GM10266 (cell line): ENCODE data around the gene MYO15B.

Experiments
- DNase-seq: peaks from one replicate; pipeline ENCODE4 v3.0.0; 2012; ENCODE audit errors: extremely low spot score
- TF ChIP-seq, protein P1 (sequence below): IDR thresholded peaks from 2 replicates; pipeline ENCODE4 v1.5.1; 2012; ENCODE audit warnings: mild to moderate bottlenecking, low read depth; ENCODE audit not compliant: control insufficient read depth, insufficient read depth; ENCODE audit errors: missing control alignments

MYO15B gene

DNA sequence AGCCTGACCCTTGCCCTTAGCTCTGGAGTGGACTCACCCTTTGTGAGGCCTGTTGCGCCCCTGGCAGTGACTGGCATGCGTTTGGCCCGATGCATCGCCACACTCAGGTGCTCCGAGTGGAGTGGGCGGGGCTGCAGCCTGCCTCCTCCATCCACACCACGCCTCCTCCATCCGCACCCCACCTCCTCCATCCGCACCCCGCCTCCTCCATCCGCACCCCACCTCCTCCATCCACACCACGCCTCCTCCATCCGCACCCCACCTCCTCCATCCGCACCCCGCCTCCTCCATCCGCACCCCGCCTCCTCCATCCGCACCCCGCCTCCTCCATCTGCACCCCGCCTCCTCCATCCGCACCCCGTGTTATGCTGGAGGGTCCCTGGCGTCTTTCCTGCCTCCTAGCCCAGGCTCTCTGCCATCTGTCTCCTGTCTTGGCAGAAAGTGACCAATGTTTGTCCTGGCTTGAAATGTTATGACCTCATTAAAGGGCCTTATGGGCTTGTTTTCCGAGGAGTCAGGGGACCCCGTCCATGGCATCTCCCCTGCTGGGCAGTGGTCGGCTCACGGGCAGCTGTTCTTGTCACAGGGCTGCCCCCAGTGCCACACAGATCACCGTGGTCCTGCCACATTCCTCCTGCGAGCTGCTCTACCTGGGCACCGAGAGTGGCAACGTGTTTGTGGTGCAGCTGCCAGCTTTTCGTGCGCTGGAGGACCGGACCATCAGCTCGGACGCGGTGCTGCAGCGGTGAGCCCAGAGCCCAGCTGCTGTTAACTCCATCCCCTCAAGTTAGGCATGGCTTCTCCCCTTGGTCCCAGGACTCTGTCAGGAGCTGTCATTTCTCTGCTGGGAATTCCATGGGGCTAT, 28.7 kb upstream of the MYO15B start:
- DNase-seq, result no peak
- TF ChIP-seq, protein P1, sequence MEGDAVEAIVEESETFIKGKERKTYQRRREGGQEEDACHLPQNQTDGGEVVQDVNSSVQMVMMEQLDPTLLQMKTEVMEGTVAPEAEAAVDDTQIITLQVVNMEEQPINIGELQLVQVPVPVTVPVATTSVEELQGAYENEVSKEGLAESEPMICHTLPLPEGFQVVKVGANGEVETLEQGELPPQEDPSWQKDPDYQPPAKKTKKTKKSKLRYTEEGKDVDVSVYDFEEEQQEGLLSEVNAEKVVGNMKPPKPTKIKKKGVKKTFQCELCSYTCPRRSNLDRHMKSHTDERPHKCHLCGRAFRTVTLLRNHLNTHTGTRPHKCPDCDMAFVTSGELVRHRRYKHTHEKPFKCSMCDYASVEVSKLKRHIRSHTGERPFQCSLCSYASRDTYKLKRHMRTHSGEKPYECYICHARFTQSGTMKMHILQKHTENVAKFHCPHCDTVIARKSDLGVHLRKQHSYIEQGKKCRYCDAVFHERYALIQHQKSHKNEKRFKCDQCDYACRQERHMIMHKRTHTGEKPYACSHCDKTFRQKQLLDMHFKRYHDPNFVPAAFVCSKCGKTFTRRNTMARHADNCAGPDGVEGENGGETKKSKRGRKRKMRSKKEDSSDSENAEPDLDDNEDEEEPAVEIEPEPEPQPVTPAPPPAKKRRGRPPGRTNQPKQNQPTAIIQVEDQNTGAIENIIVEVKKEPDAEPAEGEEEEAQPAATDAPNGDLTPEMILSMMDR, result no peak

DNA sequence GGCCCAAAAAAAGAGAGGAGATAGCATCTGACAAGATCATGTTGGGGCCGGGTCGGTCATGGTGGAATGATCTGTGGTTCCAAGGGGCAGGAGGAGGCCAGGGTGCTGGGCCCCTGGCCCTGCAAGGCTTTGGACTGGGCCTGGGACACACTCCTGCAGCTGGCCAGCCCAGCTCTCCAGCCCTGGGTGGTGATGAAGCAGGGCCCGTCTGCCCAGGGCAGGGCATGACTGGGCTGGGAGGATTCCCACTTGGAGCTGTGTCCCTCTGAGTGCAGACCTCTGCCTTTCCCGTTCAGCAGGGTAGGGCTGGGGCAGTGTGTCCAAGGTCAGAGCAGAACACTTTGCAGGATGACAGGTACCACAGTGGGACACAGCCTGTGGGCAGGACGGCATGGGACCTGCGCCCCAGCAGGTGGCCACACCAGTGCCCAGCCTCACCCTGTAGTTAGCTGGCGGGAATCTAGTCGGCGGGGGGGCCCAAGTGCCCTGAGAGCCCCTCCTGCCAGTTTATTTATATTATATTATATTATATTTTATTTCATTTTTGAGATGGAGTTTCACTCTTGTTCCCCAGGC, 27.6 kb upstream of the MYO15B start:
- DNase-seq, result no peak
- TF ChIP-seq, protein P1, result no peak

DNA sequence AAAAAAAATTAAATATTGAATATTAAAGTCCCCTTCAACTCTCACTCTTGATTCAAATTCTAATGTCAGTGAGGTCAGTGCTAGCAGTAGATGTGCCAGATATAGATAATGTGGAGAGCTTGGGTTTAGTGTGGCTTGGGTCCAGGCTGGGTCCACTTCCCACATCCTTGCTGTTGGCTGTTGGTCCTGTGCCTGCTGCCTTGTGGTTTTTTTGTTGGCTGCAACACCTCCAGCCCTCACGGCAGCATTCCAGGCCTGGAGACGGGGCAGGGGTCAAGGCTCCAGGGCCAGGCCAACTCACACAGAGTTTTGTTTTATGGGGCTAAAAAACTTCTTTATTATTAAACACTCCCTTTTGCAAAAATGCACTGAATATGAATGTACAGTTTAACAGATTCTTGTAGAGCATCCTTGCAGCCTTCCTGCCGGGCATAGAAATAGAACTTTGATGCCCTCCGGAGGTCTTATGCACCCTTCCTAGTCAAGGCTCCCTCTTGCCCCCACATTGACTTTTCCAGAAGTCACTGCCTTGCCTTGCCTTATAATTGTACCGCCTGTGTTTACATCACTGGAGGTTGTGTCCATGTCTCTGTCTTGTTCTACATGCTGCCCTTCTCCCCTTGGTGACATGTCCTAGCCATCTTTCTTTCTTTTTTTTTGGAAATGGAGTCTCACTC, 25.5 kb upstream of the MYO15B start:
- TF ChIP-seq, protein P1, result no peak
- DNase-seq, result no peak

DNA sequence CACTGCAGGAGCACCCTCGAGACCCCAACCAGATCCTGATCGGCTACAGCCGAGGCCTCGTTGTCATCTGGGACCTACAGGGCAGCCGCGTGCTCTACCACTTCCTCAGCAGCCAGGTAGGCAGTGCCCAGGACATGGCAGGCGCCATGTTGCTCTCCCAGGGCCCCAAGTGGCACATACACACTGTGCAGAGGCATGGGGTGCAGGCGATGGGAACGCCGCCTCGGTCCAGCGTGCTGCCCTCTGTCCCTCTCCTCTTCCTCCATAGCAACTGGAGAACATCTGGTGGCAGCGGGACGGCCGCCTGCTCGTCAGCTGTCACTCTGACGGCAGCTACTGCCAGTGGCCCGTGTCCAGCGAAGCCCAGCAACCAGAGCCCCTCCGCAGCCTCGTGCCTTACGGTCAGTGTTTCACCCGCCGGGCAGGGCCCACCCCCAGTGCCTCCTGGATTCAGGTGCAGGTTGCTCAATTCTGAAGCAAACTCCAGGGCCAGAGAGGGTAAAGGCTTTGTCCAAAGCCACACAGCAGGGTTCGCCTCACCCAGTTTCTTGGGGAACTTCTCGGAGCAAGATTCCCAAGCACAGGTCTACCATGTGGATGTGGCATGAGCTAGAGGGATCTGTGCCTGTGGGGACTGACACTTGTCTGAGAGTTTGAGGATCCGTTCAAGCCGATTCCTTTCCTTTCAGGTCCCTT, 24.4 kb upstream of the MYO15B start:
- DNase-seq, result no peak
- TF ChIP-seq, protein P1, result no peak

DNA sequence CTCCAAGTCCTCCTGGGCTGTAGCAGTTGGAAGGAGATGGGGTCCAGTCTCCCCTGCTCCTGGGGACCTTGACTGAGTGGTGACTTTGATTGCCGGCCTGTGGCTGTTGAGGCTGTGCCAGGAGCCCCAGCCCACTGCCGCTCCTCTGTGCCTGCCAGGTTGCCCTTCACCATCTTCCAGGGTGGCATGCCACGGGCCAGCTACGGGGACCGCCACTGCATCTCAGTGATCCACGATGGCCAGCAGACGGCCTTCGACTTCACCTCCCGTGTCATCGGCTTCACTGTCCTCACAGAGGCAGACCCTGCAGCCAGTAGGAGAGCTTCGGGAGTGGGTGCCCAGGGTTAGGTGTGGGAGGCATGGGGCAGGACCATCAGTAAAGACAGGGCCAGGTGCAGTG, 23.4 kb upstream of the MYO15B start:
- no peak for DNase-seq
- TF ChIP-seq, protein P1, result no peak

DNA sequence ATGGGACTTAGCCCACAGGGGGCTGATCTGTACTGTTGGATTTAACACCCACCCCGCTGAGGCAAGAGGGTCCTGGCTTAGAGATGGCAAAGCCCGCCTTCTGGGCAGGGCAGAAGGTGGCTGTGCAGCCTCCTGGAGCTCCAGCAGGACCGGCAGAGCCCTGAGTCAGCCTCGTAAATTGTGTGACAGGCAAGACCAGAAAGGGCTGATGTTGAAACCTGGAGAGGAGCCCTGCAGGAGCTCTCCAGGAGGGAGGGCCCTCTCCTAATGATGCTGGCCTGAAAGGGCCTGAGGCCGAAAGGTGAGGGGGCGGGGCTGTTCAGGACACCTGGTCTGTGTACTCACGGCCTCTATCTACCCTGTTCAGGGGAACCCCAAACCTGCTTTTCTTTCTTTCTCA, 22.5 kb upstream of the MYO15B start:
- TF ChIP-seq, protein P1, result no peak
- DNase-seq, result no peak
